RWPE1 (cell line): Measurements from ENCODE around the gene OXSR1.

Experiments
- CTCF ChIA-PET: fragments of 350-600 bp; sonication (Branson Sonifier 250); formaldehyde crosslinking; extraction: SDS; loops from one replicate; lab custom pipeline; 2021; lab: Yijun Ruan, JAX
- POLR2A ChIA-PET: fragments of 400-600 bp; formaldehyde crosslinking; extraction: SDS; loops from one replicate; lab custom pipeline; 2020; ENCODE audit warnings: antibody characterized with exemption; ENCODE audit not compliant: low non-redundant PET; lab: Yijun Ruan, JAX
- DNase-seq: peaks from one replicate; pipeline ENCODE4 v3.0.0; 2012; ENCODE audit warnings: low spot score
- H3K27ac ChIP-seq: fragments of 450-650 bp; 2 replicates; pipeline ENCODE4 v1.5.1; 2017
- TF ChIP-seq, protein P1 (sequence below): fragments of 450-650 bp; conservative IDR thresholded peaks from 2 replicates; pipeline ENCODE4 v1.5.1; 2017; ENCODE audit warnings: low read depth, mild to moderate bottlenecking

Gene OXSR1

DNA sequence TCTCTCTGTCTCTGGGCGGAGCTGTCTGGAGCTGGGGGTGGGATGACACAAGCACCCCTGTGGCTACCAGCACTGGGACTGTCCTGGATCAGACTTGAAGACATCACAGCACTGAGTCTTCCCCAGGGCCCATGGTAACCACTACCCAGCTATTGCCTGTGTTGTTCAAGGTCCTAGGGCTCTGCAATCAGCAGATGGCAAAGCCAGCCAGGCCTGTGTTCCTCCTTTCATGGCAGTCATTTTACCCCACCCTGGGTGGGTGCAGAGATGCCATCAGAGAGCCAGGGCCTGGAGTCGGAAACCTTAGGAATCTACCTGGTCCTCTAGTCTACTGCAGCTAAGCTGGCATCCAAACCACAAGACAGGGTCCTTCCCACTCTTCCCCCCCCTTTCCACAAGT lies 38.4 kb downstream of the OXSR1 start:
- ChIA-PET CTCF (no interaction called here), POLR2A (interaction anchor here (0.6 kb wide), 1 partner anchor 183 kb away, joined by 4 read pairs; no protein-coding TSS in a partner anchor)
- no peak for DNase-seq
- TF ChIP-seq, protein P1, sequence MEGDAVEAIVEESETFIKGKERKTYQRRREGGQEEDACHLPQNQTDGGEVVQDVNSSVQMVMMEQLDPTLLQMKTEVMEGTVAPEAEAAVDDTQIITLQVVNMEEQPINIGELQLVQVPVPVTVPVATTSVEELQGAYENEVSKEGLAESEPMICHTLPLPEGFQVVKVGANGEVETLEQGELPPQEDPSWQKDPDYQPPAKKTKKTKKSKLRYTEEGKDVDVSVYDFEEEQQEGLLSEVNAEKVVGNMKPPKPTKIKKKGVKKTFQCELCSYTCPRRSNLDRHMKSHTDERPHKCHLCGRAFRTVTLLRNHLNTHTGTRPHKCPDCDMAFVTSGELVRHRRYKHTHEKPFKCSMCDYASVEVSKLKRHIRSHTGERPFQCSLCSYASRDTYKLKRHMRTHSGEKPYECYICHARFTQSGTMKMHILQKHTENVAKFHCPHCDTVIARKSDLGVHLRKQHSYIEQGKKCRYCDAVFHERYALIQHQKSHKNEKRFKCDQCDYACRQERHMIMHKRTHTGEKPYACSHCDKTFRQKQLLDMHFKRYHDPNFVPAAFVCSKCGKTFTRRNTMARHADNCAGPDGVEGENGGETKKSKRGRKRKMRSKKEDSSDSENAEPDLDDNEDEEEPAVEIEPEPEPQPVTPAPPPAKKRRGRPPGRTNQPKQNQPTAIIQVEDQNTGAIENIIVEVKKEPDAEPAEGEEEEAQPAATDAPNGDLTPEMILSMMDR, result no peak
- peak overlapping the region; percentile 28 for H3K27ac ChIP-seq

DNA sequence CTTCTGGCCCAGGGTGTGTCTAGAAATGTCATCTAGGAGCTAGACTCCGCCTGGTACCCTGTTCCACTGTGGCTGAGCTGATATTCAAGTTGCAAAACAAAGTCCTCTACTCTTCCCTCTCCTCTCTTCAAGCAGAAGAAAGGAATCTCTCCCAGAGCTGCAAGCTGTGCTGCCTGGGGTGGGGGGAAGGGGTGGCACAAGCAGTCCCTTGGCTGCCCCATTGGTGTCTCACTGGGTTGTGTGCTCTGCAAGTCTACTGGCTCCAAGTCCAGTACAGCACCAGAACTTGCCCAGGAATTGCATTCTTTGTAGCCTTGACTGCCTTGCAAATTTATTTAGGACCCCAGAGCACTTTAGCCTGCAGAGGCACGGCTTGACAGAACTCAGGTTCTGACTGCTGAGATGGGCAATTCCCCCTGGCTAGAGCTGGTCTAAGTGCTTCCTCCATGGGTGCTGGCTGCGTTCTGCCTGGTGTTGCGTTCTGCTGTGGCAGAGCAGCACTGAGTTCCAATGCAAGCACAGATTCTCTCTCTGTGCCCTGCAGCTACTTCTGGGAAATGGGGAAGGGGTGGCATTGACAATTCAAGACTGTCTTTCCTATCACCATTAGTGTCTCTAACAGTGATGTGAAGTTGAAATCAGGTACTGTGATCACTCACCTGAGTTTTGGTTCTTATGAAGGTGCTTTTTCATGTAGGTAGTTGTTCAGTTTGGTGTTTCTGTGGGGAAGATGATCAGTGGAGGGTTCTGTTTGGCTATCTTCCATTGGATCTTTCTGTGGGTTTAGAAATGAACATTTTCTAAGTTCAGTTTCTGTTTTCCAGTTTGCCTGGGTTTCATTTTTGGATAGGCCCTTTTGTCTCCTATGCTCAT lies 39.5 kb downstream of the OXSR1 start:
- TF ChIP-seq, protein P1, result no peak
- H3K27ac ChIP-seq, result peak overlapping the region; percentile 15; the same call in 1 of the 2 replicates
- POLR2A ChIA-PET, result no interaction called here
- no peak for DNase-seq
- CTCF ChIA-PET, result no interaction called here

DNA sequence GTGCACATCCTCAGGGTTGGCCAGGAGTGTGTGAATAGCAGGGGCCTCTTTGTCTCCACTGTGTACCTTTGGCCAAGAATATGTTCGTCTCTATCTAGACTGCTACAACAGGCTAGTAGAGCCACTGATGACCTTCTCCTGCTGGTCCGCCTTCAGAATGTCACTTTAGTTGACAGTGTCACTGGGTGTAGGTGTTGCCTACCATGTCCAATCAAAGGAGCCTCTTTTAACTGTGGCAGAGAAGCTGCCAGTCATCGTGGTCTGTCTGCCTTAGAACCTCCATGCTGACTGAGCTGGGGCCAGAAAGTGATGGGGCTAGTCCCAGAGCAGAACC lies 40.1 kb downstream of the OXSR1 start:
- TF ChIP-seq, protein P1, result no peak
- CTCF ChIA-PET, result no interaction called here
- POLR2A ChIA-PET, result no interaction called here
- no peak overlapping the region for H3K27ac ChIP-seq
- DNase-seq, result no peak

DNA sequence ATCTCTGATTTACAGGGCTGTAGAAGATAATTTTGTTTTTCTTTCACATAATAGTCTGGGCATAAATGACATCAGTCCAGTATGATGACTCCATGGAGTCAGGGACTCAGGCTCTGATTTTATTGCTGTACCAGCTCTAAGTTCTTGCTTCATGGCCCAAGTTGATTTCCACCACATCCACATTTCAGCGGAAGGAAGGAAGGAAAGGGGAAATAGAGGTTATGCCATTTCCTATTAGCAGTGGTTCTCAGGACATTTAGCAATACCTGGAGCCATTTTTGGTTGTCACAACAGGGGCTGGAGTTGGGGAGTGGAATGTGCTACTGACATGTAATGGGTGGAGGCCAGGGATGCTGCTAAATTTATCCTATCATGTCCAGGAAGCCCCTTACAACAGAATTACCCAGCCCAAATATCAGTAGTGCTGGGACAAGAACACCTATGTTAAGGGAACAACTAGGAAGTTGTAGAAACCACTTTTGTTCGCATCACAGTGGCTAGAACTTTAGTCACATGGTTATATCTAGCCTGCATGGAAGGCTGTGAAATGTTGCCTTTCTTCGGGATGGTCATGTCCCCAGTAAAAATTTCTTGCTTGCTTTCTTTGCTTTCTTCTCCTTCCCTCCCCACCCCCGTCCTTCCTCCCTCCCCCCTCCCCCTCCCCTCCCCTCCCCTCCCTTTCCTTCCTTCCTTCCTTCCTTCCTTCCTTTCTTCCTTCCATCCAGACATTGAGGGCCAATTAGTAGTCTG lies 42.1 kb downstream of the OXSR1 start:
- DNase-seq, result no peak
- CTCF ChIA-PET, result no interaction called here
- TF ChIP-seq, protein P1, result no peak
- POLR2A ChIA-PET, result no interaction called here
- H3K27ac ChIP-seq, result no peak overlapping the region

DNA sequence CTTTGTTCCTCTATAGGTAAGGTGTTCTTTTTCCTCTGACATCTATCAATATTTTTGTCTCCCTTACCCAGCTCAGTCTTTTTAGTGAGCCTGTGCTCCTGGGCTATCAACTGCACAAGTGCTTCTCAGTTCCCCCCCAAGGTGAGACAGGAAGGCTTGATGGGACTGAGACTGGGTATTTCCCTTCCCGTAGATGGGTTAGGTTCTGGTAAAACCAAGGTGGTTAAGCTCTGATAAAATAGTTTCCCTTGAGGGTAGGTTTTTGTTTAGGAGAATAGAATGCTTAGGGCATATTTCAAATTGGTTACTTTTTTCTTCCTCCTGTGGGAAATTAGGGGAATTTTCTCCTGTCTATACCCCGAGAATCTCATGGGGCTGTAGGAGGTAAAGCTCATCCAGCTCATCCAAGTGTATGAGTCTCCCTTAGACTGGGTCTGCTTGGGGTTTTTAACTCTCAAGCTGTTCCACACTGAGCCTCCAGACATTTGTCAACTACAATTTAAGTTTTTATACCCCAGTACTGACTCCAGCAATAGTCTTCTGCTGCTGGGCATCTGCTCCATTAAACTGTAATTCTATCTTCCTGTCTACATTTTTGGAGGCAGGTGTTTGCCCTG lies 44.9 kb downstream of the OXSR1 start:
- CTCF ChIA-PET, result interaction anchor here (0.6 kb wide), 1 partner anchor 9 kb away, joined by 4 read pairs; no protein-coding TSS in a partner anchor
- DNase-seq, result no peak
- POLR2A ChIA-PET, result no interaction called here
- H3K27ac ChIP-seq, result no peak overlapping the region
- TF ChIP-seq, protein P1, result no peak

DNA sequence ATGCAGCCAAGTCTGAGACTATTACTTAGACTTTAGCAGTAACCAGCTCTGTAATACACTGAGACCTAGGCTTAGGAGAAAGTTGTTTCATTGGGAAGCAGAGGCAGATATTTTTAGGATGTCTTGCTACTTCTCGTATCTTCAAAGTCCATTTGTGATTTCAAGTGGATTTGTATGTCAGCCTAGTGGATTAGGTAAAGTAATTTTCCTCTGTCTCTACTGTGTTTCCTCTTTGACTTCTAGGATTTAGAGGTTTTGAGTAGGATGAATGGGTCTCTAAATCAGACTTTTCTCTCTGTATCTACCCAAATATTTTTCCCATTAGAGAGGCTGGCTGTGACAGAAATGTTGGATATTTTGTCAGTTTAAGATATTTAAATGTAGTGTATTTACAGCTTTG lies 46.8 kb downstream of the OXSR1 start:
- H3K27ac ChIP-seq, result no peak overlapping the region
- TF ChIP-seq, protein P1, result no peak
- DNase-seq, result no peak
- ChIA-PET CTCF (no interaction called here), POLR2A (no interaction called here)
